Epithelial cell of proximal tubule (primary cell): Measurements from ENCODE around the gene DIDO1. TPM values are rescaled to one million over a fixed set of nuclear protein-coding genes. Genes with fewer than 3 reads are reported as not detected.

ENCODE experiments used
- DNase-seq: peaks from one replicate; pipeline ENCODE4 v3.0.0-alpha.2; 2011; ENCODE audit warnings: low read depth
- H3K4me3 ChIP-seq: 2 replicates; pipeline ENCODE4 v1.5.1; 2011; ENCODE audit warnings: low read depth, mild to moderate bottlenecking, low read length
- total RNA-seq: library from RNA; depleted of rRNA; stranded (reverse); fragments of >200 nt; gene quantifications from 2 replicates; pipeline ENCODE4 v1.2.3, GENCODE V29; 2015
- TF ChIP-seq, protein P1 (sequence below): conservative IDR thresholded peaks from 2 replicates; pipeline ENCODE4 v1.5.1; 2012; ENCODE audit warnings: low read depth, mild to moderate bottlenecking, low read length

The DIDO1 gene
- total RNA-seq: 26.9 and 32.3 TPM in 2 replicates

GRCh38 chr20:62926229-62927127, at the start of gene DIDO1:
Gene DIDO1, minus strand, starts transcription at chr20:62926505.
- TF ChIP-seq, protein P1, sequence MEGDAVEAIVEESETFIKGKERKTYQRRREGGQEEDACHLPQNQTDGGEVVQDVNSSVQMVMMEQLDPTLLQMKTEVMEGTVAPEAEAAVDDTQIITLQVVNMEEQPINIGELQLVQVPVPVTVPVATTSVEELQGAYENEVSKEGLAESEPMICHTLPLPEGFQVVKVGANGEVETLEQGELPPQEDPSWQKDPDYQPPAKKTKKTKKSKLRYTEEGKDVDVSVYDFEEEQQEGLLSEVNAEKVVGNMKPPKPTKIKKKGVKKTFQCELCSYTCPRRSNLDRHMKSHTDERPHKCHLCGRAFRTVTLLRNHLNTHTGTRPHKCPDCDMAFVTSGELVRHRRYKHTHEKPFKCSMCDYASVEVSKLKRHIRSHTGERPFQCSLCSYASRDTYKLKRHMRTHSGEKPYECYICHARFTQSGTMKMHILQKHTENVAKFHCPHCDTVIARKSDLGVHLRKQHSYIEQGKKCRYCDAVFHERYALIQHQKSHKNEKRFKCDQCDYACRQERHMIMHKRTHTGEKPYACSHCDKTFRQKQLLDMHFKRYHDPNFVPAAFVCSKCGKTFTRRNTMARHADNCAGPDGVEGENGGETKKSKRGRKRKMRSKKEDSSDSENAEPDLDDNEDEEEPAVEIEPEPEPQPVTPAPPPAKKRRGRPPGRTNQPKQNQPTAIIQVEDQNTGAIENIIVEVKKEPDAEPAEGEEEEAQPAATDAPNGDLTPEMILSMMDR: peak; percentile 55
- DNase-seq: no peak
- H3K4me3 ChIP-seq: peak within 1 kb of the TSS; percentile 92

- TF ChIP-seq, protein P1: no peak
- no peak overlapping the region for H3K4me3 ChIP-seq
- no peak for DNase-seq
These were observed 49.0 kb upstream of the DIDO1 start for GRCh38 chr20:62975251-62975760.

DNA sequence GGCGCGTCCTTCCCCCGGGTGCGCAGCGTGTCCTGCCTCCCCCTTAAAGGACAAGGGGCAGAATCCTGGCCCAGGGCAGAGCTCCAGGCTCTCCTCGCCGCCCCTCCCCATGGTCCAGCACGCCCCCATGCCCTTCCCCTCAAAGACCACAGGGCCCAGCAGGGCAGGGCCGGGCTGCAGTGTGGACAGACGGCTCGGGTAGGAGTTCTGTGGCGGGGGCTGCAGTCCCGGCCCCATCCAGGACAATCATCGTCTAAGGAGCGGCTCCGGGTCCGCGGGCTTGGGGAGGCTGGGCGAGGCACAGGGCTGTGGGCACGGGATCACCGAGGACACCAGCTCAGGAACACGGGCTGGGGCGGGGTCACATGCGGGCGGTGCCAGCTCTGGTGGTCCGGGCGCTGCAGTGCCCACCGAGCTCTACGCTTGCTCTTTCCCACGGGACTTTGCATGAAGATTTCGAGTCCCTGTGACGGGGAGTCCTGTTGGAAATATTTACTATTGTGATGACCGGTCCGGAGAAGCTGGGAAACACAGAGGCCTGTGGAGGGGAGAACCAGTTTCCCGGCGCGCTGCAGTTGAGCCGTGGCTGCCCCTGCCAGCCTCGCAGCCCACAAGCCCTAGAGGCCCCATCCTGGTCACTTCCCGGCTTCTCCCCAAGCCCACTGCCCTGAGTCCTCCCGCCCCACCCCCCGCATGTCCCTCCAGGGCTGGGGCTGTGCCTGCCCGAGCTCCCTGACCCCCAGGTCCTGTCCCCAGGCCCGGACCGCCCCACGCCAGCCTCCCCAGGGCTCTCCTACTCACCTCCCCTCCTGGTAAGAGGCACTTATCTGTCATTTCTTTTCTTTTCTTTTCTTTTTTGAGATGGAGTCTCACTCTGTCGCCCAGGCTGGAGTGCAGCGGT, 46.8 kb upstream of the DIDO1 start:
- TF ChIP-seq, protein P1: no peak
- DNase-seq: no peak
- no peak overlapping the region for H3K4me3 ChIP-seq

- no peak overlapping the region for H3K4me3 ChIP-seq
- TF ChIP-seq, protein P1: peak; percentile 71
- DNase-seq: peak; percentile 1
These were observed 45.9 kb upstream of the DIDO1 start for GRCh38 chr20:62971950-62972844.

DNA sequence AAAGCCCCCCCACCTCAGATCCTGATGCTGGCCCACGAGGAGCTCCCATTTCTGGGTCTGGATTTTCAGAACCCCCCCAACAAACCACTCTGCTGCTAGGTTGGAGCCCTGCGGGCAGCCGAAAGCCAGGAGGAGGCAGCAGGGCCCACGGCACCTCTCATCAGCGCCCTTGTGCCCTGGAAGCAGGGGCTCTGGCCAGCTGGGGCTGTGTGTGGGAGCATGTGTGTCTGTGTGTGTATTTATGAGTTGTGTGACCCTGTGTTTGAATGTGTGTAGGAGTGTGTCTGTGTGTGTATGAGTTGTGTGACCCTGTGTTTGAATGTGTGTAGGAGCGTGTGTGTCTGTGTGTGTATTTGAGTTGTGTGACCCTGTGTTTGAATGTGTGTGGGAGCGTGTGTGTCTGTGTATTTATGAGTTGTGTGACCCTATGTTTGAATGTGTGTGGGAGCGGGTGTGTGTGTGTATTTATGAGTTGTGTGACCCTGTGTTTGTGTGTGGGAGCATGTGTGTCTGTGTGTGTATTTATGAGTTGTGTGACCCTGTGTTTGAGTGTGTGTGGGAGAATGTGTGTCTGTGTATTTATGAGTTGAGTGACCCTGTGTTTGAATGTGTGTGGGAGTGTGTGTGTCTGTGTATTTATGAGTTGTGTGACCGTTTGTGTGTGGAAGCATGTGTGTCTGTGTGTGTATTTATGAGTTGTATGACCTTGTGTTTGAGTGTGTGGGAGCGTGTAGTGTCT, 45.1 kb upstream of the DIDO1 start:
- H3K4me3 ChIP-seq: no peak overlapping the region
- TF ChIP-seq, protein P1: no peak
- no peak for DNase-seq
